Muscle of leg (tissue), 11 donors: ENCODE results near the gene CACNG5. TPM values are rescaled to one million over a fixed set of nuclear protein-coding genes. Genes with fewer than 3 reads are reported as not detected.

Source experiments
- DNase-seq: peaks from one replicate; pipeline ENCODE4 v3.0.0; 2013
- H3K27ac ChIP-seq: one replicate; pipeline ENCODE4 v1.5.1; 2013; ENCODE audit warnings: mild to moderate bottlenecking, low read length, control low read depth
- H3K27me3 ChIP-seq: one replicate; pipeline ENCODE4 v1.6.1; 2013; ENCODE audit warnings: low read length; ENCODE audit not compliant: control insufficient read depth, insufficient read depth
- H3K36me3 ChIP-seq: one replicate; pipeline ENCODE4 v1.6.1; 2013; ENCODE audit warnings: low read length; ENCODE audit not compliant: control insufficient read depth, insufficient read depth
- H3K4me1 ChIP-seq: one replicate; pipeline ENCODE4 v1.6.1; 2013; ENCODE audit warnings: low read length; ENCODE audit not compliant: control insufficient read depth, insufficient read depth
- H3K4me3 ChIP-seq: one replicate; pipeline ENCODE4 v1.5.1; 2013; ENCODE audit warnings: low read length, control low read depth
- H3K9me3 ChIP-seq: replicated peaks from 2 replicates; pipeline ENCODE4 v1.6.1; 2013; ENCODE audit warnings: low read depth, low read length; ENCODE audit not compliant: control insufficient read depth
- WGBS: methylation state at CpG from one replicate; pipeline ENCODE4 v1.1.5; 2013; ENCODE audit warnings: missing lambda C conversion rate; ENCODE audit not compliant: insufficient coverage; 5-methylcytosine and 5-hydroxymethylcytosine counted together
- polyA plus RNA-seq, 8 donors: library from polyadenylated mRNA; unstranded; fragments of 120-200 nt; gene quantifications; one replicate each; pipeline versions ENCODE4 v1.2.1 to v1.2.3, GENCODE V29; 2013; ENCODE audit warnings: inconsistent platforms in 1 of 8, low replicate concordance in 1 of 8; ENCODE audit not compliant: insufficient read length in 8 of 8, insufficient read depth in 1 of 8
- total RNA-seq: library from RNA; stranded (reverse); fragments of 120-200 nt; gene quantifications from one replicate; pipeline ENCODE4 v1.2.4, GENCODE V29; 2013

Gene CACNG5
- total and polyA plus RNA-seq, 9 donors, result not detected

- Histone ChIP-seq H3K9me3 (no peaks in the 10 kb centered on the region), H3K4me1 (no peaks in the 10 kb centered on the region), H3K4me3 (no peak overlapping the region), H3K27ac (no peak overlapping the region), H3K27me3 (peaks cover 2% of the 10 kb centered on the region), H3K36me3 (no peaks in the 10 kb centered on the region)
- WGBS, result 81% methylated on average over 2 of the region's 3 CpGs
- no peak for DNase-seq
These were observed 12.8 kb downstream of the CACNG5 start for GRCh38 chr17:66847704-66848103.

- H3K27ac ChIP-seq, result no peak overlapping the region
- no peaks in the 10 kb centered on the region for H3K4me1 ChIP-seq
- no peaks in the 10 kb centered on the region for H3K27me3 ChIP-seq
- no peak overlapping the region for H3K4me3 ChIP-seq
- WGBS, result 86% methylated on average over 1 of the region's 6 CpGs
- no peak for DNase-seq
- no peaks in the 10 kb centered on the region for H3K9me3 ChIP-seq
- H3K36me3 ChIP-seq, result no peaks in the 10 kb centered on the region
These were observed 13.6 kb downstream of the CACNG5 start for GRCh38 chr17:66848496-66848895.

- Histone ChIP-seq H3K4me3 (no peak overlapping the region), H3K4me1 (no peaks in the 10 kb centered on the region), H3K27me3 (no peaks in the 10 kb centered on the region), H3K27ac (no peak overlapping the region), H3K36me3 (no peaks in the 10 kb centered on the region), H3K9me3 (no peaks in the 10 kb centered on the region)
- 88% methylated on average over 8 of the region's 14 CpGs for WGBS
- no peak for DNase-seq
These were observed 14.2 kb downstream of the CACNG5 start for GRCh38 chr17:66849032-66849655.

DNA sequence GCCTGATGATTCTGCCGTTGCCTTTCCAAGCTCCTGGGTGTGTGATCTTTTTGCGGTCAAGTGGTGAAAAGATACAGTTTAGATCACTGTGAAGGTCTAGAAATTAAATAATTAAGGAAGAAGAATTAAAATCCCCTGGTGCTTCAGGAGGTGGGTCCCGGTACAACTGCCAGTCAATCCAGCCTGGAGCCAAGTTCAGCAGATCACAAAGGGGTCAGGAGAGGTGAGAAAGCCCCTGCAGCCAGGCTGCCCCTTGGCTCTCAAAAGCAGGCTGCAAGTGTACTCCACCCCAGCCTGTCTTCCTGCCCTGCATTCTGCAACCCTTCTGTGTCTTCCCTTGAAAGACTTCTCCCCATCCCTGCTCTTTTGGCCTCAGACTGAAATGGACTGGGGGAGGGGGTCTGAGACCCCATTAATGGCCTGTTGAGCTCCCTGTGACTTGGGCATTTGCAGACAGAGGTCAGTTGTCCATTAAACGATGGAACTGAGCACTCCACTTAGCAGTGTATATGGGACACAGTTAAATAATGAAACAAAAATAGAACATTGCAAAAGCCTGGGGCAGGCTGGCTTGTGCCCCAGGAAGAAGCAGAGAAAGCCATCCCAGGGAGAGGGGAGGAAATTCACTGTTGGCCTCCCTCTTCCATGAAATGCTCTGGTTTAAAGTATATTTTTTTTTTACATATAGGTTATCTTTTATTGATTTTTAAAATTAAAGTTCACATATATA is 15.1 kb downstream of the CACNG5 start:
- 100% methylated on average over 1 of the region's 4 CpGs for WGBS
- Histone ChIP-seq H3K4me1 (no peaks in the 10 kb centered on the region), H3K4me3 (no peak overlapping the region), H3K9me3 (no peaks in the 10 kb centered on the region), H3K27me3 (no peaks in the 10 kb centered on the region), H3K27ac (no peak overlapping the region), H3K36me3 (no peaks in the 10 kb centered on the region)
- no peak for DNase-seq

DNA sequence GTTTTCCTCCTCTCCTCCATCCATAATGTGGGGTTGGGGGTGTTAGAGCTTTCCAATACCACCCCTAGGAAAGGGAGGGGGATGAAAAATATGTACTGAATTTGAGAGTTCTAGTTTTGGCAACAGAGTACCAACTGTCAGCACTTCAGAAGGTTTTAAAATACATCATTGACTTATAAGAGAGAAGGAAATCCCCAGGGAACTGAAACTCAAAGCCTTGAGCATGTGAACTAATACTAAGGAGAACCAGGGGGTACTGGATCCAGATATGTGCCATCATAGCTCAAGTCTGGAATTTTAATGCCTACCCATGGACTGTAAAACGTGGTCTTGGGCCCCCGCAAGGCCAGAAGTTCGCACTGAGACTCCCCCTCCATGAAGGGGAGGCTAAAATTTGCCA is 15.8 kb downstream of the CACNG5 start:
- no peaks in the 10 kb centered on the region for H3K27me3 ChIP-seq
- no peaks in the 10 kb centered on the region for H3K36me3 ChIP-seq
- peak; percentile 61 for DNase-seq
- H3K9me3 ChIP-seq, result no peaks in the 10 kb centered on the region
- no peaks in the 10 kb centered on the region for H3K4me1 ChIP-seq
- no peak overlapping the region for H3K4me3 ChIP-seq
- WGBS, result no CpG with 5 or more reads among the region's 3 CpGs
- H3K27ac ChIP-seq, result no peak overlapping the region

DNA sequence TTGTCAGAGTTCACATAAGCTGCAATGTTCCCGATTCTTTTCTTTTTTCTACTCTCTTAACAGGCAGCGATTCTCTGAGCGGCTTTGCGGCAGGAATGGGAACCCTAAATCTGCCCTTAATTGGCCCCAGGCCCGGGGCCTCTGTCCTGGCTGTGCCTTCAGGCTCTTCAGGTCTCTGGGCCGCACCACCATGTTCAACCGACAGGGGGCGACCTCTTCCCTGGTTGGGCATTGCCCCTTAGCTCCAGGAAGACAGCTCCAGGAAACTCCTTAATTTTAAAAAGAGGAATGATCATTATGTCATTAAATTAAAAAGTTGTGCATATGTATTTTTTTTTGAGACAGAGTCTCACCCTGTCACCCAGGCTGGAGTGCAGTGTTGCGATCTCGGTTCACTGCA is 20.3 kb downstream of the CACNG5 start:
- WGBS, result 81% methylated on average over 7 of the region's 10 CpGs
- Histone ChIP-seq H3K36me3 (no peaks in the 10 kb centered on the region), H3K4me1 (no peaks in the 10 kb centered on the region), H3K27me3 (no peaks in the 10 kb centered on the region), H3K9me3 (no peaks in the 10 kb centered on the region), H3K27ac (no peak overlapping the region), H3K4me3 (no peak overlapping the region)
- no peak for DNase-seq

DNA sequence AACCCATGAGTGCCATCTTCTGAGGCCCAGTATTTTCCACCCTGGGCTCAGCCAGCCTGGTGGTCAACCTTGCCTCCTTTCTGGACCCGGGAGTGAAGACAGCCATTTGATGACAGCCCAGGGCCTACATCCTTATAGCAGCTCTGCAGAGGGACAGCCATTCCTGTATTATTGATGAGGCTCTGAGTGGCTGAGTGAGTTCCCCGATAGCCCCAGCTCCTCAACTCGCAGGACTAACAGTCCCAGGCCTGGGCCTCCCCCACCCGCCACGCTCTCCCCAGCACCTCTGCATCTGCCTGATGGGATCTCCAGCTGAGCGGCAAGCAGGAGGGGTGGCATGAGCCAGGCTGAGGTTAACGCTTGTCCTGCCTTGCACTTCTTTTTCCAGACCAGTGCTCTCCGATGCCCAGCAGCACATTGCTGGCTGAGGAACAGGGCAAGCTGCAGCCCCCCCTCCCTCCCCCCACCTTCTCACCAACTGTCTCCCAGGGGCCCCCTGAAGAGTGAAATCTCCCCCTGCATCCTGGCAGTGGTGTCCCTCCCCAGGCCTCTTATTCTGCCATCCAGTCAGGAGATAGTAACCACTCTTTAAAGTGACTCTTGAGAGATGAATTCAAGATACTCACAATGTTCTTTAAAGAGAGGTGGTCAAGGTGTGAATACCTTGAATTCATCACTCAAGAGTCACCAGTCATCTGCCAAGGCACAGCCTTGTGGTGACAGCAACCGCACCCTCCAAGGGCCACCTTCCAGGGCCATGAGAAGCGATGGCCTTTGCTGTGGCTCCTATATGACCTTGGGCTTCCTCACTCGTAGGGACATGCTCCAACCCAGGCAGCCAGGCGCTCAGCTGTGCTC is 23.5 kb downstream of the CACNG5 start:
- Histone ChIP-seq H3K27ac (no peak overlapping the region), H3K4me1 (no peaks in the 10 kb centered on the region), H3K4me3 (no peak overlapping the region), H3K36me3 (no peaks in the 10 kb centered on the region), H3K27me3 (no peaks in the 10 kb centered on the region), H3K9me3 (no peaks in the 10 kb centered on the region)
- DNase-seq, result no peak
- 54% methylated on average over 7 of the region's 12 CpGs for WGBS

- whole genome bisulfite sequencing, result 70% methylated on average over 8 of the region's 8 CpGs
- no peak overlapping the region for H3K4me3 ChIP-seq
- no peak for DNase-seq
- no peaks in the 10 kb centered on the region for H3K27me3 ChIP-seq
- no peaks in the 10 kb centered on the region for H3K9me3 ChIP-seq
- H3K36me3 ChIP-seq, result no peaks in the 10 kb centered on the region
- no peaks in the 10 kb centered on the region for H3K4me1 ChIP-seq
- no peak overlapping the region for H3K27ac ChIP-seq
These were observed 24.4 kb downstream of the CACNG5 start for GRCh38 chr17:66859353-66859752.

GRCh38 chr17:66860204-66860603 is 25.3 kb downstream of the CACNG5 start:
- WGBS, result no CpG with 5 or more reads among the region's 3 CpGs
- no peaks in the 10 kb centered on the region for H3K4me1 ChIP-seq
- no peaks in the 10 kb centered on the region for H3K36me3 ChIP-seq
- no peak overlapping the region for H3K27ac ChIP-seq
- no peak for DNase-seq
- H3K9me3 ChIP-seq, result no peaks in the 10 kb centered on the region
- no peak overlapping the region for H3K4me3 ChIP-seq
- H3K27me3 ChIP-seq, result no peaks in the 10 kb centered on the region

GRCh38 chr17:66863820-66864219 is 28.9 kb downstream of the CACNG5 start:
- no peak for DNase-seq
- Histone ChIP-seq H3K4me1 (no peaks in the 10 kb centered on the region), H3K9me3 (peaks cover 3% of the 10 kb centered on the region), H3K36me3 (no peaks in the 10 kb centered on the region), H3K27me3 (no peaks in the 10 kb centered on the region), H3K4me3 (no peak overlapping the region), H3K27ac (no peak overlapping the region)
- no CpG with 5 or more reads among the region's 2 CpGs for WGBS
